ENCODE measurements around the gene GAGE12J. TPM values are rescaled to one million over a fixed set of nuclear protein-coding genes. Genes with fewer than 3 reads are reported as not detected.
"Not testable (repeated sequence)": the region's sequence is repeated elsewhere in the genome, so short reads cannot be mapped to it uniquely, and the experiment has no call there.

GAGE12J gene, protein sequence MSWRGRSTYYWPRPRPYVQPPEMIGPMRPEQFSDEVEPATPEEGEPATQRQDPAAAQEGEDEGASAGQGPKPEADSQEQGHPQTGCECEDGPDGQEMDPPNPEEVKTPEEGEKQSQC
- total RNA-seq, result not detected

DNA sequence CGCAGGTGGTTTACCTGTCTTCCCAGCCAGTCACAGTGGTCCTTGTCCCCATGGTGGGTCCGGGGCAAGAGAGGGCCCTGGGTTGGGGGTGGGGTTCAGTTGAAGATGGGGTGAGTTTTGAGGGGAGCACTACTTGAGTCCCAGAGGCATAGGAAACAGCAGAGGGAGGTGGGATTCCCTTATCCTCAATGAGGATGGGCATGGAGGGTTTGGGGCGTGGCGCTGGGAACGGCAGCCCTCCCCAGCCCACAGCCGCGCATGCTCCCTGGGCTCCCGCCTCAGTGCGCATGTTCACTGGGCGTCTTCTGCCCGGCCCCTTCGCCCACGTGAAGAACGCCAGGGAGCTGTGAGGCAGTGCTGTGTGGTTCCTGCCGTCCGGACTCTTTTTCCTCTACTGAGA is at the start of gene GAGE12J:
TSS of gene GAGE12J (plus strand) at position 301 of the 400 bp plus-strand sequence. CDS start 1,157 bp downstream, outside the sequence.
- intact Hi-C loops (cut with micrococcal nuclease); CTCF ChIA-PET; H3K36me3 Mint-ChIP-seq (ENCODE audit: low read depth); H3K4me3 Mint-ChIP-seq; H3K4me1 Mint-ChIP-seq (ENCODE audit: low read depth); H3K27me3 Mint-ChIP-seq (ENCODE audit: low read depth); H3K9me3 Mint-ChIP-seq; DNase-seq; H3K27ac Mint-ChIP-seq: not testable (repeated sequence)

DNA sequence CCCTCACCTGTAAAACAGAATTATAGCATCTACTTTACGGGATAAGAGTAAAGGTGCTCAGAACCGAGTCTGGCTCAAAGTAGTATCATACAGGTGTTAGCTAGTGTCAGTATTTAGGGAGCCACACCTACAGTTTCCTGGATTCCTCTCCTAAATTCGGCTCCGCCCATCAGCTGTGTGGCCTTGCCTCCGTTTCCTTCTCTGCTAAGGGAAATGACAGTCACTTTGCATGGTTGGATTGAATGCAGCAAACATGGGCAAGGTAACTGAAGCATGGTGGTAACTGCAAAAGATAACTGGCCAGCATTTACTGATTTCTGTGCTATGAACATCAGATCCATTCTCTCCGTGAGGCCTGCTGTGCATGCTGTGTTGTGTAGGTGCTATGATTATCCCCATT is 49.4 kb upstream of the GAGE12J start:
- CTCF ChIA-PET, result interaction anchor here (0.6 kb wide), 2 partner anchors 123 to 837 kb away, joined by 3 to 4 read pairs; no protein-coding TSS in a partner anchor
- H3K27me3 Mint-ChIP-seq (ENCODE audit: low read depth), result no peaks in the 10 kb centered on the region
- intact Hi-C loops (cut with micrococcal nuclease), result loop anchor here (10.0 kb wide), 1 partner anchor 652 kb away; the partner anchor contains the start of gene CLCN5
- peak; percentile 58 for DNase-seq
- H3K27ac Mint-ChIP-seq, result peak overlapping the region; percentile 86
- H3K4me1 Mint-ChIP-seq (ENCODE audit: low read depth), result peaks cover 70% of the 10 kb centered on the region
- H3K9me3 Mint-ChIP-seq, result no peaks in the 10 kb centered on the region
- H3K4me3 Mint-ChIP-seq, result peak overlapping the region; percentile 67
- peaks cover 8% of the 10 kb centered on the region for H3K36me3 Mint-ChIP-seq (ENCODE audit: low read depth)

DNA sequence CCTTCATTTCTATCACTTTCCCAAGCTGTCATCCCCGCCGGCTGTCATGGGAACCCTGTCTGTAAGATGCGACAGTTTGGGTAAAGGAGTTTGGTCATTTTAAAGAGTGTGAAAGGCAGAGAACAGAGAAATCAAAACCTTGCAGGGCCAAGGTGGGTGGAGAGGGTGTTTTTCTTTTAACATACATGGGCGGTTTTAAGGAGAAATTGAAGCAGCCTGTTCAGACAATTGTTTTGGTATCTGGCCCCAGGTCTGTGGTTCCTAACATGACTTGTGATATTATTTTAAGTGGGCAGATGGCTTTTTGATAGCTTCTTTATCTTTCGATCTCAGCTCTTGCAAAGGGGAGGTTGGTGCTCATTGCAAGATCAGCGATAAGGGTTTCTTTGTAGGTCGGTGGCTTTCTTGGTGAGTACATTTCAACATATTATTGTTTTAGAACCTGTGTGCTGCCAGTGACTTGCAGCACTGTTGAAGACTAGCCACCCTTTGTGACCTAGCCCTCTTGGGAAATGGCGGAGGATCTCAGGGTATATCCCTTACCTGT is 48.6 kb upstream of the GAGE12J start:
- intact Hi-C loops (cut with micrococcal nuclease), result loop anchor here (10.0 kb wide), 1 partner anchor 652 kb away; the partner anchor contains the start of gene CLCN5
- CTCF ChIA-PET, result no interaction called here
- Mint-ChIP-seq H3K9me3 (no peaks in the 10 kb centered on the region), H3K4me3 (peak overlapping the region; percentile 67), H3K36me3 (ENCODE audit: low read depth) (peaks cover 8% of the 10 kb centered on the region), H3K27ac (peak overlapping the region; percentile 86), H3K27me3 (ENCODE audit: low read depth) (no peaks in the 10 kb centered on the region), H3K4me1 (ENCODE audit: low read depth) (peaks cover 72% of the 10 kb centered on the region)
- DNase-seq, result peak; percentile 47

DNA sequence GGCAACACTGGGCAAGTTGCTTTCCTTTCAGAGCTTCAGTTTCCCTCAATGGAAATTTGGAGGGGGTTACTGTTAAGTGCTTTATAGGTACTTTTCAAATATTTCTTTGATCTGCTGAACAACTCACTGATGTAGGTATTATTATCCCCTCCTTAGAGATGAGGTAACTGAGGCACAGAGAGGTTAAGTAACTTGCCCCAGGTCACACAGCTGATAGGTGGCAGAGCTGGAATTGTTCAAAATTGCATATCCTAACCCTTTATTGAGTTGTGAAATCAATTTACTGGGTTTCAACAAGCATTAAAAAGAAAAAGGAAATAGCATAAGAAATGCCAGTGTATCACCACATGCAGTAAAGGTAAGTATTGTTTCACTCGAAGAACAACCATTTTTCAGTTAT is 45.6 kb upstream of the GAGE12J start:
- no peak for DNase-seq
- Mint-ChIP-seq H3K27me3 (ENCODE audit: low read depth) (no peaks in the 10 kb centered on the region), H3K4me3 (no peak overlapping the region), H3K4me1 (ENCODE audit: low read depth) (peaks cover 90% of the 10 kb centered on the region), H3K36me3 (ENCODE audit: low read depth) (peaks cover 4% of the 10 kb centered on the region), H3K27ac (peak overlapping the region; percentile 94), H3K9me3 (no peaks in the 10 kb centered on the region)
- intact Hi-C loops (cut with micrococcal nuclease), result loop anchor here (2.0 to 10.0 kb wide), 2 partner anchors 45 to 649 kb away; partner anchors contain the start of gene CLCN5
- CTCF ChIA-PET, result interaction anchor here (0.5 kb wide), 1 partner anchor 33 kb away, joined by 3 read pairs; no protein-coding TSS in a partner anchor

DNA sequence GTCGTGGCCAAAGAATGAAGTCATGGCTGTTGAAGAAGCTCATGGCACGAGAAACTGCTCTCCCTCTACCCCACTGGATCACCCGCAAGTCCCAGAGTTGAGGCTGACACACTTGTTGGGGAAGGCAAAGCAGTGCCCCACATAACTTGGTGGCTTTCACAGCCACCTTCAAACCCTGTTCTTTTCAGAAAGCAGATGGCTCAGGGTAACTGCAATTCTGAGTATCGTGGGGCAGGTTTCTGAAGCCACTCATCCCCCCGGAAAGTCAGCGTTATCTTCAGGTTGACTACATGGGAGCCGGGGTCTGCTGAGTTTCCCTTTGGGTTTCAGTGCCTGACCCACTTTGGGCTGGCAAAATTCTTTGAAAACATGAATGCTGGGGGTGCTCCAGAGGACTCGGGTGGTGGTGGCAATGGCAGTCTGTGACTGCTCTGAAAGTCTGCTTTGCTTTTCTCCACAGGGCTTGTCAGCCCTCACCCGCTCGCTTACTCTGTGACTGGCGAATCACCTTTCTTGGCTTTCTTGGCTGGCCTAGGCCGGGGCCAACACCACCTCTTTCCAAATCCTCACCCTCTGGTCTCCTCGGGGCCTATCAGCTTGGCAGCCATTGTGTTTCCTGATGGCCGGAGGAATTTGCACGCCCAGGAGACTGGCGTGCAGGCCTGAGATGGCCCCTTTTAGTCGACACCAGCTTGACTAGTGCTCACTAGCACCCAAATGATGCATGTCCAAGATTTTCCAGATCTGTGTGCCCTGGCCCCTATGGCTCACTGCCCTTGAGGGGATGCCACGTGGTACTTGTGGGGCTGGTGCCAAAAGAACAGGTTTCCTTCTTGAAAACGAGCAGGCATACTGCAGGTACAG is 44.9 kb upstream of the GAGE12J start:
- CTCF ChIA-PET, result no interaction called here
- DNase-seq, result peak; percentile 64
- Mint-ChIP-seq H3K36me3 (ENCODE audit: low read depth) (peaks cover 2% of the 10 kb centered on the region), H3K4me3 (no peak overlapping the region), H3K27me3 (ENCODE audit: low read depth) (no peaks in the 10 kb centered on the region), H3K9me3 (no peaks in the 10 kb centered on the region), H3K4me1 (ENCODE audit: low read depth) (peaks cover 86% of the 10 kb centered on the region), H3K27ac (peak overlapping the region; percentile 94)
- intact Hi-C loops (cut with micrococcal nuclease), result loop anchor here (1.0 to 10.0 kb wide), 3 partner anchors 8 to 648 kb away; partner anchors contain the start of genes CLCN5 and PPP1R3F

DNA sequence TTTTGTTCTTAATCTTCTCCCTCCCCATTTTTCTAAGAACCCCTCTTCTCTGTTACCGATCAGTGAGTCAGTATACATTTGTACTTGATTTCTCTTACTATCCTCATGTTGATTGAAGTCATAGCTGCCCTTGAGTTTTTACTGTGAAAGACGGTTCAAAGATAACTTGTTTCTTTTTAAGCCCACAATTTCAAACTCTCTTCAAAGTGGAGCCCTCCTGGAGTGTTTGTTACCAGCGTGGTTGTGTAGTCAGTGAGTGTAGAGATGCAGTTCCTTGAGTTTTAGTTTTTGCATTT is 44.4 kb upstream of the GAGE12J start:
- DNase-seq, result no peak
- Mint-ChIP-seq H3K9me3 (no peaks in the 10 kb centered on the region), H3K4me1 (ENCODE audit: low read depth) (peaks cover 86% of the 10 kb centered on the region), H3K27ac (peak overlapping the region; percentile 94), H3K4me3 (peak overlapping the region; percentile 39), H3K27me3 (ENCODE audit: low read depth) (no peaks in the 10 kb centered on the region), H3K36me3 (ENCODE audit: low read depth) (peaks cover 2% of the 10 kb centered on the region)
- intact Hi-C loops (cut with micrococcal nuclease), result loop anchor here (1.0 to 10.0 kb wide), 3 partner anchors 8 to 647 kb away; partner anchors contain the start of genes CLCN5 and PPP1R3F
- CTCF ChIA-PET, result no interaction called here

DNA sequence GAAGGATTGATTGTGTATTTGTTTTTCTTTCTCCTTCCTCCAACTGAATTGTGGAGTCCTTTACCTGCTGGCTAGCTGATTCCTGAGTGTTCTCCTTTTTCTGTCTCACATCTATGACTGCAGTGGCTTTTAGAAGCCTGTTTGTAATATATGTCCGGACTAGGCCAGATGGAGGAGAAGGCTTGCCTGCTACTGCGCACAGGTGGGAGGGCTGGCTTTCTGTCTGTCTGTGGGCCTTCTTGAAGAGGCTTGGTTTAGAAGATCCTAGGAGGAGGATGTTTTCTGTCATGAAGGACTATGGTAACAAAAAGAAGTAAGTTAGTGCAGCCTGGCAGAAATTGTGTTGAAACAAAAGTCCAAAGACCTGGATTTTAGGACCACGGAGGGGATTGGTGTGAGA is 43.8 kb upstream of the GAGE12J start:
- intact Hi-C loops (cut with micrococcal nuclease), result loop anchor here (10.0 kb wide), 1 partner anchor 647 kb away; the partner anchor contains the start of gene CLCN5
- H3K27ac Mint-ChIP-seq, result peak overlapping the region; percentile 94
- CTCF ChIA-PET, result no interaction called here
- DNase-seq, result no peak
- H3K4me3 Mint-ChIP-seq, result peak overlapping the region; percentile 39
- H3K36me3 Mint-ChIP-seq (ENCODE audit: low read depth), result peaks cover 2% of the 10 kb centered on the region
- H3K9me3 Mint-ChIP-seq, result no peaks in the 10 kb centered on the region
- no peaks in the 10 kb centered on the region for H3K27me3 Mint-ChIP-seq (ENCODE audit: low read depth)
- peaks cover 85% of the 10 kb centered on the region for H3K4me1 Mint-ChIP-seq (ENCODE audit: low read depth)

DNA sequence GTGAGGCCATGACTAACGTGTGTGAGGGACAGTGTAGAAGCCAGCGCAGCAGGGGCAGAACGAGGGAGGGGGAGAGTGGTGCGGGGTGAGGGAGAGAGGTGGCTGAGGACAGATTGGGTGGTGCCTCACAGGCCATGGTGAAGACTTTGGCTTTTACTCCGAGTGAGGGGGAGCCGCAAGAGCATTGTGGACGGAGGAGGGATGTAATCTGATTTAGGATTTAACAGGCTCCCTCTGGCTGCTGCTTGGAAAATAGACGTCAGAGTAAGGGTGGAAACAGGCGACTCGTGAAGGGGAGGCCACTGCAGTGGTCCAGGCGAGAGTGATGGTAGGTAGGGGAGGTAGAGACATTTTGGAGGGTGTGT is 39.2 kb upstream of the GAGE12J start:
- H3K27ac Mint-ChIP-seq, result peak overlapping the region; percentile 28
- CTCF ChIA-PET, result no interaction called here
- no peak for DNase-seq
- no peaks in the 10 kb centered on the region for H3K9me3 Mint-ChIP-seq
- H3K27me3 Mint-ChIP-seq (ENCODE audit: low read depth), result no peaks in the 10 kb centered on the region
- H3K4me3 Mint-ChIP-seq, result no peak overlapping the region
- peaks cover 50% of the 10 kb centered on the region for H3K4me1 Mint-ChIP-seq (ENCODE audit: low read depth)
- no peaks in the 10 kb centered on the region for H3K36me3 Mint-ChIP-seq (ENCODE audit: low read depth)
- intact Hi-C loops (cut with micrococcal nuclease), result no loop called here

DNA sequence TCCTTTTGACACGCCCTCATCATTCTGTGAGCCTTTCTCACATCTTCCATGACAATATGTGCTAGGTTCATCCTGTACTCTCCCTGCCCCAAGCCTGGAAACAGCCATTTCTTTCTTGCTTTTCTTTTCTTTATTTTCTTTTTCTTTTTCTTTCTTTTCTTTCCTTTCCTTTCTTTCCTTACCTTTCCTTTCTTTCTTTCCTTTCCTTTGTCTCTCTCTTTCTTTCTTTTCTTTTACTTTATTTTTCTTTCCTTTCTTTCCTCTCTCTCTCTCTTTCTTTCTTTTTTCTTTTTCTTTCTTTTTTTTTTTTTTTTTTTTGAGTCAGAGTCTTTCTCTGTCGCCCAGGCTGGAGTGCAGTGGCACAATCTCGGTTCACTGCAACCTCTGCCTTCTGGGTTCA is 37.6 kb upstream of the GAGE12J start:
- DNase-seq, result no peak
- peaks cover 48% of the 10 kb centered on the region for H3K4me1 Mint-ChIP-seq (ENCODE audit: low read depth)
- H3K9me3 Mint-ChIP-seq, result no peaks in the 10 kb centered on the region
- H3K4me3 Mint-ChIP-seq, result no peak overlapping the region
- CTCF ChIA-PET, result no interaction called here
- H3K27me3 Mint-ChIP-seq (ENCODE audit: low read depth), result no peaks in the 10 kb centered on the region
- intact Hi-C loops (cut with micrococcal nuclease), result no loop called here
- no peaks in the 10 kb centered on the region for H3K36me3 Mint-ChIP-seq (ENCODE audit: low read depth)
- no peak overlapping the region for H3K27ac Mint-ChIP-seq

DNA sequence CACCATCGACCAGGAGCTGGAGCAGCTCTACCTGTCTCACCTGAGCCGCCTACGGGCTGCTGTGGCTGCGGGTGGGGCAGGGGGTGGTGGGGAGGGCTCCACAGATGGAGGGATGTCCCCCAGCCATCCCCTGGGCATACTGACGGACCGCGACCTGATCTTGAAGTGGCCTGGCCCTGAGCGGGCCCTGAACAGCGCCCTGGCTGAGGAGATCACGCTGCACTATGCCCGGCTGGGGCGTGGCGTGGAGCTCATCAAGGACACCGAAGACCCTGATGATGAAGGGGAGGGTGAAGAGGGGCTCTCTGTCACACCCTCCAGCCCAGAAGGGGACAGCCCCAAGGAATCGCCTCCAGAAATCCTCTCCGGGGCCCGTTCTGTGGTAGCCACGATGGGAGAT is 35.7 kb upstream of the GAGE12J start:
- CTCF ChIA-PET, result interaction anchor here (0.6 kb wide), 1 partner anchor 27 kb away, joined by 3 read pairs; no protein-coding TSS in a partner anchor
- Mint-ChIP-seq H3K36me3 (ENCODE audit: low read depth) (no peaks in the 10 kb centered on the region), H3K4me1 (ENCODE audit: low read depth) (peaks cover 39% of the 10 kb centered on the region), H3K9me3 (no peaks in the 10 kb centered on the region), H3K27me3 (ENCODE audit: low read depth) (no peaks in the 10 kb centered on the region), H3K27ac (no peak overlapping the region), H3K4me3 (no peak overlapping the region)
- intact Hi-C loops (cut with micrococcal nuclease), result no loop called here
- DNase-seq, result no peak

DNA sequence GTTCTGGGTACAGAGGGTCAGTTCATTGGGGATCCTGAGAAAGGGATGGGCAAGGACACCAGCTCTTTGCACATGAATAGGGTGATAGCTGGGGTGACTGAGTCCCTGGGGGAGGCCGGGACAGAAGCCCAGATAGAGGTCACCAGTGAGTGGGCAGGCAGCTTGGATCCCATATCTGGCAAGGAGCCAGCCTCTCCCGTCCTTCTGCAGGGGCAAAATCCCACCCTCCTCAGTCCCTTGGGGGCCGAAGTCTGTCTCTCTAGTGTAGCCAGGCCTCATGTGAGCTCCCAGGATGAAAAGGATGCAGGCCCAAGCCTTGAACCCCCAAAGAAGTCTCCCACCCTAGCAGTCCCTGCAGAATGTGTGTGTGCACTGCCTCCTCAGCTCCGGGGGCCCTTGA is 35.3 kb upstream of the GAGE12J start:
- CTCF ChIA-PET, result interaction anchor here (0.6 kb wide), 1 partner anchor 26 kb away, joined by 3 read pairs; no protein-coding TSS in a partner anchor
- peaks cover 39% of the 10 kb centered on the region for H3K4me1 Mint-ChIP-seq (ENCODE audit: low read depth)
- no peaks in the 10 kb centered on the region for H3K27me3 Mint-ChIP-seq (ENCODE audit: low read depth)
- DNase-seq, result no peak
- no peaks in the 10 kb centered on the region for H3K36me3 Mint-ChIP-seq (ENCODE audit: low read depth)
- no peak overlapping the region for H3K4me3 Mint-ChIP-seq
- intact Hi-C loops (cut with micrococcal nuclease), result no loop called here
- no peak overlapping the region for H3K27ac Mint-ChIP-seq
- no peaks in the 10 kb centered on the region for H3K9me3 Mint-ChIP-seq

DNA sequence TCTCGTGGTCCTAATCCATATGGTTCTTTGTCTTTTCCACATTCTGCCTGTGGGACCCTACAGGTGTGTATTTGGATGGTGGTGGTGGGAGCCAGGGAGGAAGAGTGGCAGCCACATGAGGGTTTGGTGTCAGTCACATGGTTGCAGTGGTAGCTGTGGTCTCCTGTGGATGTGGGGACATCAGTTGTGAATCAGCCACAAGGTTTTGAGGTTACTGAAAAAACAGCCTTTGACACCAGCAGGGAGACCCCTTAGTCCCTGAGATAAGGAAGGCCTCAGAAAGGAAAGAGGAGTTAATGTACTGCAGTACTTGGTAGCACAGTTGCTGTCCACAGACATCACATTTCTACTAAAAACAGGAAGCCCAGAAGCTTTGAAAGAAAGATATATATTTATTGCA is 34.2 kb upstream of the GAGE12J start:
- intact Hi-C loops (cut with micrococcal nuclease), result no loop called here
- Mint-ChIP-seq H3K36me3 (ENCODE audit: low read depth) (no peaks in the 10 kb centered on the region), H3K27me3 (ENCODE audit: low read depth) (no peaks in the 10 kb centered on the region), H3K4me1 (ENCODE audit: low read depth) (peaks cover 37% of the 10 kb centered on the region), H3K27ac (no peak overlapping the region), H3K4me3 (no peak overlapping the region), H3K9me3 (no peaks in the 10 kb centered on the region)
- no peak for DNase-seq
- CTCF ChIA-PET, result interaction anchor here (1.3 kb wide), 1 partner anchor 95 kb away, joined by 4 read pairs; no protein-coding TSS in a partner anchor
